Measurements from ENCODE around the gene KAT8.

Gene KAT8

GRCh38 chr16:31117384-31118222 lies at the start of gene KAT8:
Gene KAT8, plus strand, starts transcription at chr16:31117664. Its CDS starts 18 bp downstream, at chr16:31117682.
- peak; percentile 98 for DNase-seq

DNA sequence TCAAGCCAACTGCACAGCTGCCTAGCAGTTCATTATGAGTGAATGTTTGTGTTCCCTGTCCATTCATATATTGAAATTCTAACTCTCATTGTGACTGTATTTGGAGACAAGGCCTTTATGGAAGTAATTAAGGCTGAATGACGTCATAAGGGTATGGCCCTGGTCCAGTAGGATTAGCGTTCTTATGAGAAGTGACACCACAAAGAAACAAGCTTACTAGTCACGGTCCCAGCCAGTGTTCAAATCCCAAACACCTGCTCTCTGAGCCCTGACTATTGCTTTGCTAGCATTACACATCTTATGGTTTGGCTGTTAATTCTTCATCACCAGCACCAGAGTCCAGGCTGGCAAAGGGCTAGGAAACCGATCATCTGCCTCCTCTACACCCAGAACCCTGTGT lies 45.6 kb upstream of the KAT8 start:
- DNase-seq = no peak

DNA sequence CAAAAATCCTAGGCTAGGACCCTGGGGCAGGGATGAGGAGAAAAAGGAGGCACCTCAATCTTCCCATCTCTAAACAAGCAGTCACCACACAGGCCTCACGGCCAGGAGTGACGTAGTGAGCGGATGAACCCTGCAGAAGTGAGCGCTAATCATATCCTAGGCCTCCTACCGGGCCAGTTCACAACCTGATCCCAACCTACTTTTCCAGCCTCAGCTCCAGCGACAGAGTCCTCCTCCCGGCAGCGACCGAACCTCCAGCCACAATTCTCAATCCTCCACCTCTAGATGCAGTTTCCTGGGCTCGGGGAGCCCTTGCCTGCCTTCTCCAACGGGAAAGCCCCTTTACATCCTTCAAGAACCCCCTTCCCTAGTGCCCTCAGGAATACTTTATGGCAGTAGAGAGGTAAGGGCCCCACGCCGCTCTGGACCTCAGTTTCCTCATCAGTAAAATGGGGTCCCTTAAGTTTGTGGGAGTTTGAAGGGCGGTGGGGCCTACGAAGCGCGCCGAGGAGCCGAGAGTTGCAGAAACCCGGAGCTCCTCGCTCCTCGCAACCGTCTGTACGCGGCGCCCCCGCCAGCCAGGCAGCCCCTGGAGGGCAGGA lies 44.8 kb upstream of the KAT8 start:
- DNase-seq = peak; percentile 37

DNA sequence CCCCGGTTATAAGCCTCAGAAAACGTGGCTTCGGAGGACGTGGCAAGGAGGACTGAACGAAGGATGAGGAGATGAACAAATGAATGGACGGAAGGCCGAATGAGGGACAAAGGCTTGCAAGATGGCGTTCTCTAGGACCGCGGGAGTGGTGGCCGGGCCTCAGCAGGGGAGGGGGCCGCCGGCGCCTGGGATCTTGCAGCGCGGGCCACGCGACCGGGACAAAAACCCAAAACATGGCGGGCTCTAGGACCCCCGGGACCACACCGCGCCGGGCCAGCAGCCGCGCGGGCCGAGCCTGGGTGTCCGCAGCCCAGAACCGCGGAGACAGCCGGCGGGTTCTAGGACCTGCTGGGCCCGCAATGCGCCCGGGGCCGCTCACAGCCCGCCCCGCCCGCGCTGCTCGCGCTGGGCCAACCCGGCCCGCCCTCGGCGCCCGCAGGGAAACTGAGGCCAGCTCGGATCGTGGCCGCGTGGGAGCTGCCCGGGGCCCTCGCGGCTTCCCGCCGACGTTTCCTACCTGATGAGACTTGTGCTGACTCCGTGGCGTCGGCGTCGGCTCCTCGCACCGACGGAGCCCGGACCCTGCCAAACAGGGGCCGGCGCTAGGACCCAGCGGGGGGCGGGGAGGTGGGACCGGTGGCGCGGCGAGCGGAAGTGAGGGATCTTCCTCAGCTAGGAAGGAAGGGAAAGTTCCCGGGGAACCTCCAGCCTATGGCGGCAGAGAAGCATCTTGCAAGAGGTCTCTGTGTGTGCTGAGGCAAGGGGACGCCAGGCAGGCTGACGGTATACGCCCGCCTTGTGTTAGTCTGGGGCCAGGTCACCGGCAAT lies 44.1 kb upstream of the KAT8 start:
- DNase-seq = peak; percentile 89

GRCh38 chr16:31073970-31074813 lies 43.3 kb upstream of the KAT8 start, which contains the start of the genes ZNF646 and ZNF668:
Gene ZNF646, plus strand, starts transcription at chr16:31074422. Its CDS starts 1,903 bp downstream, at chr16:31076325.
Gene ZNF668, minus strand, starts transcription at chr16:31074240. Its CDS starts 9,781 bp downstream, at chr16:31064459.
- DNase-seq = peak; percentile 99

GRCh38 chr16:31074814-31075183 lies 42.7 kb upstream of the KAT8 start:
- no peak for DNase-seq

GRCh38 chr16:31076319-31076718 lies 41.1 kb upstream of the KAT8 start:
- DNase-seq = no peak

DNA sequence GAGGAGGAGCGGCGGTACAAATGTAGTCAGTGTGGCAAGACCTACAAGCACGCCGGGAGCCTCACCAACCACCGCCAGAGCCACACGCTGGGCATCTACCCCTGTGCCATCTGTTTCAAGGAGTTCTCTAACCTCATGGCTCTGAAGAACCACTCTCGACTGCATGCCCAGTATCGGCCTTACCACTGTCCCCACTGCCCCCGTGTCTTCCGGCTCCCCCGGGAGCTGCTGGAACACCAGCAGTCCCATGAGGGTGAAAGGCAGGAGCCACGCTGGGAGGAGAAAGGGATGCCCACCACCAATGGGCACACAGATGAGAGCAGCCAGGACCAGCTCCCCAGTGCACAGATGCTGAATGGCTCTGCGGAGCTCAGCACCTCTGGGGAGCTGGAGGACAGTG lies 40.4 kb upstream of the KAT8 start:
- no peak for DNase-seq

DNA sequence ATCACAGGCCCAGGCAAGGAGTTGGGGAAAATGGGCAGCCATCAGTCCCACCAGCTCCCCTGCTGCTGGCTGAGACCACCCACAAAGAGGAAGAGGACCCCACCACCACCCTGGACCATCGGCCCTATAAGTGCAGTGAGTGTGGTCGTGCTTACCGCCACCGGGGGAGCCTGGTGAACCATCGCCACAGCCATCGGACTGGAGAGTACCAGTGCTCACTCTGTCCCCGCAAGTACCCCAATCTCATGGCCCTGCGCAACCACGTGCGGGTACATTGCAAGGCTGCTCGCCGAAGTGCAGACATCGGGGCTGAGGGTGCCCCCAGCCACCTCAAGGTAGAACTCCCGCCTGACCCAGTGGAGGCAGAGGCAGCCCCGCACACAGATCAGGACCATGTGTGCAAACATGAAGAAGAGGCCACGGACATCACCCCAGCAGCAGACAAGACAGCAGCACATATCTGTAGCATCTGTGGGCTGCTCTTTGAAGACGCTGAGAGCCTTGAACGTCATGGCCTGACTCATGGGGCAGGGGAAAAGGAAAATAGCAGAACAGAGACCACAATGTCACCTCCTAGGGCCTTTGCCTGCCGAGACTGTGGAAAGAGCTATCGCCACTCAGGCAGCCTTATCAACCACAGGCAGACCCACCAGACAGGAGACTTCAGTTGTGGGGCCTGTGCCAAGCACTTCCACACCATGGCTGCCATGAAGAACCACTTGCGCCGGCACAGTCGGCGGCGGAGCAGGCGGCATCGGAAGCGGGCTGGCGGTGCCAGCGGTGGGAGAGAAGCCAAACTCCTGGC lies 39.7 kb upstream of the KAT8 start:
- no peak for DNase-seq

DNA sequence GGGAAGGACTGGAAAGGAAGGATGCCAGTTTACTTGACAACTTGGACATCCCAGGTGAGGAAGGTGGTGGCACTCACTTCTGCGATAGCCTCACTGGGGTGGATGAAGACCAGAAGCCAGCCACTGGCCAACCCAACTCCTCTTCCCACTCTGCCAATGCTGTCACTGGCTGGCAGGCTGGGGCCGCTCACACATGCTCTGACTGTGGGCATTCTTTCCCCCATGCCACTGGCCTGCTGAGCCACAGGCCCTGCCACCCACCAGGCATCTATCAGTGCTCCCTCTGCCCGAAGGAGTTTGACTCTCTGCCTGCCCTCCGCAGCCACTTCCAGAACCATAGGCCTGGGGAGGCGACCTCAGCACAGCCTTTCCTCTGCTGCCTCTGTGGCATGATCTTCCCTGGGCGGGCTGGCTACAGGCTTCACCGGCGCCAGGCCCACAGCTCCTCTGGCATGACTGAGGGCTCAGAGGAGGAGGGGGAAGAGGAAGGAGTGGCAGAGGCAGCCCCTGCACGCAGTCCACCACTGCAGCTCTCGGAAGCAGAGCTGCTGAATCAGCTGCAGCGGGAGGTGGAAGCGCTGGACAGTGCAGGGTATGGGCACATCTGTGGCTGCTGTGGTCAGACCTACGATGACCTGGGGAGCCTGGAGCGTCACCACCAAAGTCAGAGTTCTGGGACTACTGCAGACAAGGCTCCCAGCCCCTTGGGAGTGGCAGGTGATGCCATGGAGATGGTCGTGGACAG lies 38.7 kb upstream of the KAT8 start:
- DNase-seq = no peak

DNA sequence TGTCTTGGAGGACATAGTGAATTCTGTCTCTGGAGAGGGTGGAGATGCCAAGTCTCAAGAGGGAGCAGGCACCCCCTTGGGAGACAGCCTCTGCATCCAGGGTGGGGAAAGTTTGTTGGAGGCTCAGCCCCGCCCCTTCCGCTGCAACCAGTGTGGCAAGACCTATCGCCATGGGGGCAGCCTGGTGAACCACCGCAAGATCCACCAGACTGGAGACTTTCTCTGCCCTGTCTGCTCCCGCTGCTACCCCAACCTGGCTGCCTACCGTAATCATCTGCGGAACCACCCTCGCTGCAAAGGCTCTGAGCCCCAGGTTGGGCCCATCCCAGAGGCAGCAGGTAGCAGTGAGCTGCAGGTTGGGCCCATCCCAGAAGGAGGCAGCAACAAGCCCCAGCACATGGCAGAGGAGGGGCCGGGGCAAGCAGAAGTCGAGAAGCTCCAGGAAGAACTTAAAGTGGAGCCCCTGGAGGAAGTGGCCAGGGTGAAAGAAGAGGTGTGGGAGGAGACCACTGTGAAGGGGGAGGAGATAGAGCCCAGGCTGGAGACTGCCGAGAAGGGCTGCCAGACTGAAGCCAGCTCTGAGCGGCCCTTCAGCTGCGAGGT lies 38.0 kb upstream of the KAT8 start:
- no peak for DNase-seq

DNA sequence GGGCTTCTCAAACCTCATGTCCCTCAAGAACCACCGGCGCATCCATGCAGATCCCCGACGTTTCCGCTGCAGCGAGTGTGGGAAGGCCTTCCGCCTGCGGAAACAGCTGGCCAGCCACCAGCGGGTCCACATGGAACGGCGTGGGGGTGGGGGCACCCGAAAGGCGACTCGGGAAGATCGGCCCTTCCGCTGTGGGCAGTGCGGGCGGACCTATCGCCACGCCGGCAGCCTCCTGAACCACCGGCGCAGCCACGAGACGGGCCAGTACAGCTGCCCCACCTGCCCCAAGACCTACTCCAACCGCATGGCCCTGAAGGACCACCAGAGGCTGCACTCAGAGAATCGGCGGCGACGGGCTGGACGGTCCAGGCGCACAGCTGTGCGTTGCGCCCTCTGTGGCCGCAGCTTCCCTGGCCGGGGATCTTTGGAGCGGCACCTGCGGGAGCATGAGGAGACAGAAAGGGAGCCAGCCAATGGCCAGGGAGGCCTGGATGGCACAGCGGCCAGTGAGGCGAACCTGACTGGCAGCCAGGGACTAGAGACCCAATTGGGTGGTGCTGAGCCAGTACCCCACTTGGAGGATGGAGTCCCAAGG lies 37.3 kb upstream of the KAT8 start:
- DNase-seq = no peak

GRCh38 chr16:31080756-31081419 lies 36.6 kb upstream of the KAT8 start:
- DNase-seq = no peak

GRCh38 chr16:31081428-31082351 lies 35.8 kb upstream of the KAT8 start:
- no peak for DNase-seq

DNA sequence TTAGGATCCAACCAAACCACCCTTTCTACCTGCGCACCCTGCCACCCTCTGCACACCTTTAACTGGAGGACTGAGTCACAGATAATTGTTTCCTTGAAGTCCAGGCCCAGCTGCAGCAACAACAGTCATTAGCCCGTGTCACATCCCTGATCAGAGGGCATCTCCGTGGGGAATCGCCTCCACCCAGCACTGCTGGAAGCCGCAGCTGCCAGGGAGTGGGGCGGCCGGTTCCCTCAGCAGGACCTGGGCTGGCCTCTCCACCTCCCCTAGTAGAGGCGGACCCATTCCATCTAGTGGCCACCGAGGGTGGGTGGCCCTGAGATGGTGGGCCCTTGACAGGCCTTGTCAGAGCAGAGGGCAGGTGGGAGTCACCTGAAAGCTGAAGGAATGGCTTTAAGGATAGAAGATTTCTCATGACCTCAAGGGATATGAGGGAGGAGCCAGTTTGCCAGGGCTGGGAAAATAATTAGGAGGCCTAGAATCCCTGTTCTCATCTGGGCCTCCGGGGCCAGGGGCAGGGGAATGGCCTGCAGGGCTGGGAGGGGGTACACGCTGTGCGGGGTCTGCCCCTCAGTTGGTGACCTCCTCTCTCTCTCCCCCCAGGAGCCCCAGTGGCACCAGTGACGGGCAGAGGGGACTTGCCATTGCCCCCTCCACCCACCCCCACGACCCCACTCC lies 35.0 kb upstream of the KAT8 start:
- DNase-seq = no peak

GRCh38 chr16:31083081-31083480 lies 34.4 kb upstream of the KAT8 start:
- no peak for DNase-seq

GRCh38 chr16:31083556-31083955 lies 33.9 kb upstream of the KAT8 start:
- no peak for DNase-seq

GRCh38 chr16:31083981-31084380 lies 33.5 kb upstream of the KAT8 start:
- DNase-seq = no peak
